Measurements from ENCODE around the gene POLA1.

Gene POLA1

DNA sequence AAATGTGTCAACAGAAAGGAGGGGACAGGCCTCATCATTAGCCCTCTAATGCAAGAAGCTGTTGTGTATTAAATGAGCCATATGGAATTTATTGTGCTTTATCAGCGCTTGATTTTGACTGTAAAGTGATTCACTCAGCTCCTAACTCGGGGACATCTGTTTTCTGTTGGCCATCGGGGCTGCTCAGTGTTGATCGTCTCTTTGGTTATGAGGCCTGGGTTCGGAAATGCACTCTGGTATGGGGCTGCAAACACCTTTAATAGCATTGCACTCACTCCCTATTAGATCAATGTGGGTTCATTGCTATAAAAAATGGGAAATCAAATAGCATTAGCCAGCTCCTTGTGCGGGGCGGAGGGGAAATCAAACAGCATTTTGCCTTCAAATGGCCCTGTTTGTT is 315.7 kb downstream of the POLA1 start:
- Histone ChIP-seq H3K27me3 (replicated peaks in 2 of 5; ENCODE audit: control insufficient read depth in 4 of 5, insufficient read depth in 5 of 5, low read length in 4 of 5) (peaks cover 10 to 98% (median 62%) of the 10 kb centered on the region in 5 experiments), H3K9me3 (ENCODE audit: control extremely low read depth in 1 of 5, control insufficient read depth in 4 of 5, insufficient read depth in 2 of 5, low read depth in 1 of 5, low read length in 4 of 5) (peaks cover 0 to 21% (median 0%) of the 10 kb centered on the region in 5 experiments), H3K4me1 (ENCODE audit: control extremely low read depth in 1 of 4, control insufficient read depth in 4 of 4, insufficient read depth in 4 of 4, low read length in 3 of 4) (peaks cover 0 to 27% (median 13%) of the 10 kb centered on the region in 4 experiments), H3K36me3 (ENCODE audit: control insufficient read depth in 4 of 4, insufficient read depth in 4 of 4, low read length in 3 of 4) (no peaks in the 10 kb centered on the region), H3K27ac (ENCODE audit: insufficient read depth in 1 of 2, low read depth in 1 of 2, low read length in 2 of 2, poor library complexity in 1 of 2, severe bottlenecking in 2 of 2) (no peak overlapping the region), H3K4me3 (ENCODE audit: control insufficient read depth in 1 of 7, extremely low read depth in 1 of 7, insufficient read depth in 4 of 7, low read depth in 2 of 7, low read length in 6 of 7) (no peak overlapping the region)
- CTCF ChIA-PET, result interaction anchor here (1.4 kb wide), 1 partner anchor 9 kb away, joined by 4 read pairs; no protein-coding TSS in a partner anchor
- no peak for DNase-seq
- POLR2A ChIA-PET, result no interaction called here
- WGBS (ENCODE audit: insufficient coverage), result 34% methylated on average over 6 of the region's 7 CpGs

- WGBS (ENCODE audit: insufficient coverage), result 26% methylated on average over 27 of the region's 33 CpGs
- Histone ChIP-seq H3K27me3 (replicated peaks in 2 of 5; ENCODE audit: control insufficient read depth in 4 of 5, insufficient read depth in 5 of 5, low read length in 4 of 5) (peaks cover 10 to 98% (median 64%) of the 10 kb centered on the region in 5 experiments), H3K27ac (ENCODE audit: insufficient read depth in 1 of 2, low read depth in 1 of 2, low read length in 2 of 2, poor library complexity in 1 of 2, severe bottlenecking in 2 of 2) (no peak overlapping the region), H3K4me3 (ENCODE audit: control insufficient read depth in 1 of 7, extremely low read depth in 1 of 7, insufficient read depth in 4 of 7, low read depth in 2 of 7, low read length in 6 of 7) (no peak overlapping the region), H3K36me3 (ENCODE audit: control insufficient read depth in 4 of 4, insufficient read depth in 4 of 4, low read length in 3 of 4) (no peaks in the 10 kb centered on the region), H3K9me3 (ENCODE audit: control extremely low read depth in 1 of 5, control insufficient read depth in 4 of 5, insufficient read depth in 2 of 5, low read depth in 1 of 5, low read length in 4 of 5) (peaks cover 0 to 26% (median 0%) of the 10 kb centered on the region in 5 experiments), H3K4me1 (ENCODE audit: control extremely low read depth in 1 of 4, control insufficient read depth in 4 of 4, insufficient read depth in 4 of 4, low read length in 3 of 4) (peaks cover 0 to 19% (median 11%) of the 10 kb centered on the region in 4 experiments)
- DNase-seq, result no peak
- CTCF ChIA-PET, result no interaction called here
- POLR2A ChIA-PET, result no interaction called here
Observed at GRCh38 chrX:25010784-25011588, 317.3 kb downstream of the POLA1 start.

- peaks cover 0 to 21% (median 11%) of the 10 kb centered on the region in 4 experiments for H3K4me1 ChIP-seq (ENCODE audit: control extremely low read depth in 1 of 4, control insufficient read depth in 4 of 4, insufficient read depth in 4 of 4, low read length in 3 of 4)
- WGBS (ENCODE audit: insufficient coverage), result 28% methylated on average over 12 of the region's 32 CpGs
- peaks cover 0 to 31% (median 0%) of the 10 kb centered on the region in 5 experiments for H3K9me3 ChIP-seq (ENCODE audit: control extremely low read depth in 1 of 5, control insufficient read depth in 4 of 5, insufficient read depth in 2 of 5, low read depth in 1 of 5, low read length in 4 of 5)
- H3K27ac ChIP-seq (ENCODE audit: insufficient read depth in 1 of 2, low read depth in 1 of 2, low read length in 2 of 2, poor library complexity in 1 of 2, severe bottlenecking in 2 of 2), result no peak overlapping the region
- CTCF ChIA-PET, result no interaction called here
- no peak overlapping the region for H3K4me3 ChIP-seq (ENCODE audit: control insufficient read depth in 1 of 7, extremely low read depth in 1 of 7, insufficient read depth in 4 of 7, low read depth in 2 of 7, low read length in 6 of 7)
- peaks cover 8 to 98% (median 63%) of the 10 kb centered on the region in 5 experiments for H3K27me3 ChIP-seq (replicated peaks in 2 of 5; ENCODE audit: control insufficient read depth in 4 of 5, insufficient read depth in 5 of 5, low read length in 4 of 5)
- POLR2A ChIA-PET, result no interaction called here
- H3K36me3 ChIP-seq (ENCODE audit: control insufficient read depth in 4 of 4, insufficient read depth in 4 of 4, low read length in 3 of 4), result no peaks in the 10 kb centered on the region
- DNase-seq, result no peak
Observed at GRCh38 chrX:25011589-25012432, 318.1 kb downstream of the POLA1 start.

- no peak overlapping the region for H3K27ac ChIP-seq (ENCODE audit: insufficient read depth in 1 of 2, low read depth in 1 of 2, low read length in 2 of 2, poor library complexity in 1 of 2, severe bottlenecking in 2 of 2)
- peaks cover 0 to 19% (median 11%) of the 10 kb centered on the region in 4 experiments for H3K4me1 ChIP-seq (ENCODE audit: control extremely low read depth in 1 of 4, control insufficient read depth in 4 of 4, insufficient read depth in 4 of 4, low read length in 3 of 4)
- ChIA-PET POLR2A (no interaction called here), CTCF (no interaction called here)
- peak in 1 of 3 donors; percentile 45 for DNase-seq
- no peaks in the 10 kb centered on the region for H3K36me3 ChIP-seq (ENCODE audit: control insufficient read depth in 4 of 4, insufficient read depth in 4 of 4, low read length in 3 of 4)
- H3K4me3 ChIP-seq (ENCODE audit: control insufficient read depth in 1 of 7, extremely low read depth in 1 of 7, insufficient read depth in 4 of 7, low read depth in 2 of 7, low read length in 6 of 7), result no peak overlapping the region
- WGBS (ENCODE audit: insufficient coverage), result 20% methylated on average over 10 of the region's 19 CpGs
- H3K27me3 ChIP-seq (replicated peaks in 2 of 5; ENCODE audit: control insufficient read depth in 4 of 5, insufficient read depth in 5 of 5, low read length in 4 of 5), result peaks cover 8 to 98% (median 67%) of the 10 kb centered on the region in 5 experiments
- H3K9me3 ChIP-seq (ENCODE audit: control extremely low read depth in 1 of 5, control insufficient read depth in 4 of 5, insufficient read depth in 2 of 5, low read depth in 1 of 5, low read length in 4 of 5), result peaks cover 0 to 31% (median 0%) of the 10 kb centered on the region in 5 experiments
Observed at GRCh38 chrX:25012433-25012735, 318.7 kb downstream of the POLA1 start.

- DNase-seq, result peak in 1 of 3 donors; percentile 31
- 25% methylated on average over 102 of the region's 105 CpGs for WGBS (ENCODE audit: insufficient coverage)
- POLR2A ChIA-PET, result no interaction called here
- H3K4me1 ChIP-seq (ENCODE audit: control extremely low read depth in 1 of 4, control insufficient read depth in 4 of 4, insufficient read depth in 4 of 4, low read length in 3 of 4), result peaks cover 0 to 22% (median 11%) of the 10 kb centered on the region in 4 experiments
- CTCF ChIA-PET, result no interaction called here
- H3K4me3 ChIP-seq (ENCODE audit: control insufficient read depth in 1 of 7, extremely low read depth in 1 of 7, insufficient read depth in 4 of 7, low read depth in 2 of 7, low read length in 6 of 7), result peak overlapping the region in 4 of 7 experiments; percentile 5 to 57 (median 23)
- peaks cover 0 to 31% (median 0%) of the 10 kb centered on the region in 5 experiments for H3K9me3 ChIP-seq (ENCODE audit: control extremely low read depth in 1 of 5, control insufficient read depth in 4 of 5, insufficient read depth in 2 of 5, low read depth in 1 of 5, low read length in 4 of 5)
- H3K27me3 ChIP-seq (replicated peaks in 2 of 5; ENCODE audit: control insufficient read depth in 4 of 5, insufficient read depth in 5 of 5, low read length in 4 of 5), result peaks cover 7 to 98% (median 68%) of the 10 kb centered on the region in 5 experiments
- no peak overlapping the region for H3K27ac ChIP-seq (ENCODE audit: insufficient read depth in 1 of 2, low read depth in 1 of 2, low read length in 2 of 2, poor library complexity in 1 of 2, severe bottlenecking in 2 of 2)
- no peaks in the 10 kb centered on the region for H3K36me3 ChIP-seq (ENCODE audit: control insufficient read depth in 4 of 4, insufficient read depth in 4 of 4, low read length in 3 of 4)
Observed at GRCh38 chrX:25012793-25013631, 319.3 kb downstream of the POLA1 start.

GRCh38 chrX:25013632-25014365 is 320.1 kb downstream of the POLA1 start:
- 17% methylated on average over 22 of the region's 44 CpGs for WGBS (ENCODE audit: insufficient coverage)
- Histone ChIP-seq H3K4me1 (ENCODE audit: control extremely low read depth in 1 of 4, control insufficient read depth in 4 of 4, insufficient read depth in 4 of 4, low read length in 3 of 4) (peaks cover 0 to 22% (median 11%) of the 10 kb centered on the region in 4 experiments), H3K36me3 (ENCODE audit: control insufficient read depth in 4 of 4, insufficient read depth in 4 of 4, low read length in 3 of 4) (no peaks in the 10 kb centered on the region), H3K27ac (ENCODE audit: insufficient read depth in 1 of 2, low read depth in 1 of 2, low read length in 2 of 2, poor library complexity in 1 of 2, severe bottlenecking in 2 of 2) (no peak overlapping the region), H3K9me3 (ENCODE audit: control extremely low read depth in 1 of 5, control insufficient read depth in 4 of 5, insufficient read depth in 2 of 5, low read depth in 1 of 5, low read length in 4 of 5) (peaks cover 0 to 31% (median 0%) of the 10 kb centered on the region in 5 experiments), H3K27me3 (replicated peaks in 2 of 5; ENCODE audit: control insufficient read depth in 4 of 5, insufficient read depth in 5 of 5, low read length in 4 of 5) (peaks cover 9 to 96% (median 64%) of the 10 kb centered on the region in 5 experiments), H3K4me3 (ENCODE audit: control insufficient read depth in 1 of 7, extremely low read depth in 1 of 7, insufficient read depth in 4 of 7, low read depth in 2 of 7, low read length in 6 of 7) (no peak overlapping the region)
- ChIA-PET CTCF (no interaction called here), POLR2A (no interaction called here)
- DNase-seq, result no peak

All from common myeloid progenitor, CD34-positive (primary cell).